GM04503 (cell line): Measurements from ENCODE around the gene SFXN5.

ENCODE experiments used
- DNase-seq: peaks from one replicate; pipeline ENCODE4 v3.0.0-alpha.2; 2012; ENCODE audit warnings: low read depth

SFXN5 gene

GRCh38 chr2:72956050-72956395 lies 115.5 kb downstream of the SFXN5 start:
- no peak for DNase-seq

DNA sequence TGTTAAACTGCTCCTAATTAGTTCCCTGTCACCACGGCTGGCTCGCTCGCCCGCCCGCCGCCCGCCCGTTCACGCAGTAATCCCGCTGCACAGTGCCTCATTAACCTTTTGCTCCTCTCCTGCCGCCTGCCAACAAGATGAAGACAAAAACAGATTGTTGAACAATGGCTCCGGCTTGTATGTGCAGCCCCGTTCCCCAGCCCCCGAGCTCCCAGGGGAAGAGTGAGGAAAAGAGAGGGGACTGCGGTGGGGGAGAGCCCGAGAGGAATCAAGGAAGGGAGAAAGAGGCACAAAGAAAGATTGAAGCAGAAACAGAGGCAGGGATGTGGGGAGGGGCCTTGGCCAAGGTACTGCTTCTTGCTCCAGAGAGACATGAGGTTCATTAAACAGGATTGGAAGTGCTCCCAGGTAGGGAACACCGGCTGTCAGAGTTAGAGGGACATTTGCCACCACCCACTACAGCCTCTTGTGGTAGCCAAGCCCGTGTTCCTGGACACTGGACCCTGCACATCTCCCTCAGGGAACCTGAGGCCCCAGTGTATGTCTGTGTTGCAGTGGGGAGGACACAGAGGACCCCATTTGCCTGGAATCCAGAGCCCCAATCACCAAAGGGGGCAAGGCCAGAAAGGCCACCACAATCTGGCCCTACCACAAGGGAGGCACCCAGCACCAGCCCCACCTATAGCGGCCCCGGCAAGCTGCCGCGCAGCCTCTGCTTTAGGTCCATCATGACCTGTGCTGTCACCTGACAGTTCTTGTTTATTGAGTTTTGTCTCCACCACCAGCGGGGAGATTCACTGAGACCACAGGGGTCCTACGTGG lies 116.1 kb downstream of the SFXN5 start:
- DNase-seq, result no peak

GRCh38 chr2:72954376-72955227 lies 116.9 kb downstream of the SFXN5 start:
- no peak for DNase-seq

DNA sequence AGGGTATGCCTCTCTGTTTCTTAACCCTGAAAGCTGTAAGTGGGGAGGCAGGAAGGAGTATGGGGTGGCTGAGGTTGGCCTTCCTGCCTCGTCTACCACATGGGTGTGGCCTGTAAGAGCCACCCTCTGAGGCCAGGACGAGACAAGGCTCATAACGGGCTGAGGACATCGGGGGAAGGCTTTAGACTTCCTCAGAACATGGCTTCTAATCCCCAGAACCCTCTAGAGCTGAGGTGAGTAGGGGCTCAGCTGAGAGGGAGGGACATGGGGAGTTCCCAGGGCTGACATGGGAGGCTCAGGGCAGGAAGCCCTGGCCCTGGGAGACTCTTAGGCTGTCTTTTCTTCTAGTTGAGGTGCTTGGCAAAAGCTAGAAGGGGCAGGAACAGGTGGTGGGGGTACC lies 117.5 kb downstream of the SFXN5 start:
- no peak for DNase-seq

DNA sequence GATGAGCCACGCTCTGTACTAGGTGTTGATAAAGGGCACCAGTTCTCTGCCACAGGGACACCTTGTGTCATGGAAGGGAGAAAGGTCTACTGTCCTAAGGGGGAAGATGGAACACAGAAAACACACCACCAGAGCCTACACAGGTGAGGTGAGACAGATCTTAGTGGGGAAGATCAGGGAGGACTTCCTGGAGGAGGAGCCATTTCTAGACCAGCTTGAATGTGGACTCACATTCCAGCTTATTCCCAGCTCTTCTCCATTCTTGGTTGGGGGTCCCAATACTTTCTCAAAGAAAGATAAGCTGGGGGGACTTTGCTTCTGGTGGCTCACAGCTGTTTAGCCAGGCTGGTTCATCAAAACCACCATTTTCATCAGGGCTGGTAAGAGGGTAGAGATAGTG lies 118.0 kb downstream of the SFXN5 start:
- DNase-seq, result no peak

GRCh38 chr2:72952961-72953360 lies 118.6 kb downstream of the SFXN5 start:
- DNase-seq, result no peak

- DNase-seq, result no peak
Measured at GRCh38 chr2:72952110-72952823, 119.2 kb downstream of the SFXN5 start.

DNA sequence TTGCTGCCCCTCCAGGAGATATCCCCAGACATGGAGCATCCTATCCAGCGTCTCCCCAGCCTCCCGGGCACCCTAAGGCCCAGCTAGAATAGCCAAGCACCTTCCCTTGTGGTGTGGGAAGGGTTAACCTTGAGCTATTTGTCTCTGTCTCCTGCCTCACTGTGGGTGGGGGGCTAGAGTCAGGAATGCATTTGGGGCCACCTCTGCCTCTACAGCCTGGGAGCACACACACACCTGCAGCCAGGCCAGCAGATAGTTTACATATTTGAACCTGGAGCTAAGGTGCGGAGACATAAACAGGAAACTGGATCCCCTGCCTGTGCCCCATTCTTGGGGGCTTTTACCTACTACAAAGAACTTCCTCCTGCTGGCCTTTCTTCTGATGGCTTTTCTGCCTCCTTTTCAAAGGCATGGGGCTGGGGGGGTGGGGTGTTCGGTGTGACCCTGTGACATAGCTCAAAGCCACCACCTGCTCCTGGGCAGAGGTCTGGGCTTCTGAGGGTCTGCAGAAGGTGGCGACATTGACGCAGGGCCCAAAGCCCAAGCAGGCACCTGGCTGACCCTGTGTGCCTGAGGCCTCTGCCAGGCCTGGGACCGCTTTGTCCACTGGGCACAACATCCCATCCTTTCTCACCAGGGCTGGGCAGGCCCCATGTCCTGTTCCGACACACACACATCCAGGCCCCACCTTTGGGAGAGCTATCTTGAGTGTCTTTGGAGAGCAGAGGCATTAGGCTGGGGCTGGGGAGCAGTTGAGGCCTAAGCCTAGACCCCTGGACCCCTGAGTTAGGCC lies 120.0 kb downstream of the SFXN5 start:
- no peak for DNase-seq

GRCh38 chr2:72950558-72951255 lies 120.8 kb downstream of the SFXN5 start:
- DNase-seq, result no peak

DNA sequence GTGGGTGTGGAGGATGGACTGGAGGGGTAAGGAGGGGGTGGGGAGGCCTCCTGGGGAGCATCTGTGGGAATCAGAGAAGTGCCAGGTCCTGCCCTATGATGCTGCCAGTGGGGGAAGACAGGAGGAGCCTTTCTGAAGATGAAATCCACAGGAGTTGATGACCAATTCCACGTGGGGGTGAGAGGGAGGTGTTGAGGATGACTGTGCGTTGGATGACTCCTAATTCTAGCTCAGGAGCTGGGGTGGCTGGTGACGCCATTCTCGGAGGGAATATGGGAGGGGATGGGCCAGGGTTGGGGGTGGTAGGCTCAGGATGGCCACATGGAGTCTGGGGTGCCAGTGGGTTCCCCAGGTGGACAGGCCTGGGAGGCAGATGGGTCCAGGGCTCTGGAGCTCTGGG lies 121.9 kb downstream of the SFXN5 start:
- no peak for DNase-seq

DNA sequence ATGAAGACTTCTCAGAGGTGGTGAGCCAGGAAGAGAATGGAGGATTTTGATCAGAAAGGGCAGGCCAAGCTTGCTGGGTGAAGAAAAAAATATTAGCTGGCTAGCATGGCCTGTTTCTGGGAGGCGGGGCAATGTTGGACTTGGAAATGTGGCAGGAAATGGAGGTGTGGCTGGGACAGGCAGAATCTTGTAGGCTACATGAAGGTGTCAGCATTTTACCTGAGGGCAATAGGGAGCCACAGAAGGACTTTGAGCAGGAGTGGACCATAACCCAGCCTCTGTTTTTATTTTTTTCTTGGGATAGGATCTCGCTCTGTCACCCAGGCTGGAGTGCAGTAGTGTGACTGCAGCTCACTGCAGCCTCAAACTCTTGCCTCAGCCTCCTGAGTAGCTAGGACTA lies 122.5 kb downstream of the SFXN5 start:
- DNase-seq, result no peak

GRCh38 chr2:72947952-72948830 lies 123.3 kb downstream of the SFXN5 start:
- DNase-seq, result no peak

GRCh38 chr2:72946466-72946865 lies 125.0 kb downstream of the SFXN5 start:
- no peak for DNase-seq

DNA sequence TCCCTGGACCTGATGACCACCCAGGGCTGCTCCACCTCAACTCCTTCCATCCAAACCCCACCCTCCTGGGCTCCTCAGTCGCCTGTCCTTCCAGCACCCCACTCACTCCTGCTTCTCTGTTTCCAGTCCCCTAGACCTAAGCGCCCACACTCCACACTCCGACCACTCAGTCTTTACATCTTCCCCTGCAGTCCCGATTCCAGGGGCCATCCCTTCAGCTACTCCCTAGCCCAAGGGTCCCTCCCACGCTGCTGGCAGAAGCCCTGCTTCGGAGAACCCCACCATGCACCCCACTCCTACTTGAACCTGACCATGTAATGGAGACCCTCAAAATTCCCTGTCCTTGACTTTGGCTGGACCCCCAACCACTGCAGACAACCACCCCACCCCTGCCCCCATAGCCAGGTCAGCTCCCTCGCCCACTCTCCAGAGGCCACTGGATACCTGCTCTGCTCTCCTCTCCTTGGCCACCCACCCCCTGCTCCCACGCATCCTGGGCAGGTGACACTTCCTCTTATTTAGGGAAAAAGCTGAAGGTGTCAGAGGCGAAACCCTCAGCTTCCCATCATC lies 126.0 kb downstream of the SFXN5 start:
- DNase-seq, result no peak

GRCh38 chr2:72944804-72945449 lies 126.6 kb downstream of the SFXN5 start:
- no peak for DNase-seq

DNA sequence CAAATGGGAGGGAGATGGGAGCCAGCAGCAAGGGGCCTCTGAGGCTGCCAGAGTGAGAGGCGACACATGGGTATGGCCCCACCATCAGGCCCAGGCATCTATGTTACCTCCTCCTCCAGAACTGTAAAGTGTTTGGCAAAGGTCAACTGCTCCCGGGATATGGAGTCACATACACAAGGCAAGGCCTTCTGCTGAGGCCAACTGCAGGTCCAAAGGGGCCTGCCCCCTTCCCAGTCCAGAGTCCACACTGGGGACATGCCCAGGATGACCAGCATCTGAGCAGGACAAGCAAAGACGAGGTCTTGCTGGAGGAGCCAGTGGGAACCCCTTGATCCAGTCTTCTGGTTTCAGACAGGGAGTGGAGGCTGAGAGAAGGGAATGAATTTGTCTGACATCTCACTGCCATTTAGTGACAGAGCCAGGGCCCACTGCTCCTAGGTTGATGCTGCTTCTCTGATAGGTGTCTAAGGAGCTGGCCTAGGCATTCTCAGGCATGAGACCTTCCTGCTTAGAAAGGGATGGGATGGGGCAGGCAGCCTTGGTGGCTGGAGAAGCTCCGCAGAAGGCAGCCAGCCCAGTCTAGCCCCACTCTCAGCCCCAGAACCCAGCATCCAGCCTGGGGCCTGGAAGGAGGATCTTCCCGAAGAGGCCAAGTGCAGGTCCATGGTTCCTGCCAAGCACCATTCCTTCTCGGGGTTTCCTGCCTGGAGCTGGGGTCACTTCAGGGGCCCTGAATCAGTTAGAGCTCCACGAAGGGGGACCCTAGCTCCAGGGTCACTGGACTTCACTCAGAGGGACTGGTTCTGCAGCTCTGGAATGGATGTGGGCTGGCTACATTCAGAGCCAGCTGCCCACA lies 127.7 kb downstream of the SFXN5 start:
- no peak for DNase-seq

- DNase-seq, result no peak
Measured at GRCh38 chr2:72942881-72943418, 128.6 kb downstream of the SFXN5 start.

GRCh38 chr2:72942293-72942692 lies 129.2 kb downstream of the SFXN5 start:
- no peak for DNase-seq
